Spleen (tissue), 11 donors: ENCODE results near the gene SNX24. TPM values are rescaled to one million over a fixed set of nuclear protein-coding genes. Genes with fewer than 3 reads are reported as not detected.

Experiments used
- DNase-seq: peaks from one replicate; pipeline ENCODE4 v3.0.0-alpha.2; 2020
- H3K27ac ChIP-seq, 8 donors: fragments of 200-600 bp; sonication (generic) in 7 of 8; 1 replicate in 4 of 8; 2 replicates in 4 of 8; pipeline versions ENCODE4 v1.5.0 to v1.8.0; 2016 to 2021; ENCODE audit warnings: inconsistent platforms in 4 of 8, mild to moderate bottlenecking in 4 of 8, moderate library complexity in 1 of 8
- H3K27me3 ChIP-seq, 7 donors: fragments of 200-600 bp; sonication (generic) in 6 of 7; replicated peaks in 1 of 7; 1 replicate in 4 of 7; 2 replicates in 3 of 7; pipeline versions ENCODE4 v1.5.0 to v1.8.0; 2016 to 2021; ENCODE audit warnings: inconsistent platforms in 3 of 7, mild to moderate bottlenecking in 1 of 7
- H3K36me3 ChIP-seq, 6 donors: fragments of 200-600 bp; sonication (generic) in 5 of 6; 1 replicate in 4 of 6; 2 replicates in 2 of 6; pipeline versions ENCODE4 v1.5.0 to v1.8.0; 2016 to 2021; ENCODE audit warnings: inconsistent platforms in 2 of 6
- H3K4me1 ChIP-seq, 6 donors: fragments of 200-600 bp; sonication (generic) in 5 of 6; 1 replicate in 3 of 6; 2 replicates in 3 of 6; pipeline versions ENCODE4 v1.5.0 to v1.8.0; 2016 to 2021; ENCODE audit warnings: inconsistent platforms in 3 of 6
- H3K4me3 ChIP-seq, 8 donors: fragments of 200-600 bp; sonication (generic) in 7 of 8; 1 replicate in 4 of 8; 2 replicates in 4 of 8; pipeline versions ENCODE4 v1.5.0 to v1.8.0; 2016 to 2021; ENCODE audit warnings: inconsistent platforms in 4 of 8, mild to moderate bottlenecking in 4 of 8, moderate library complexity in 2 of 8
- H3K9me3 ChIP-seq, 8 donors: fragments of 200-600 bp; sonication (generic) in 7 of 8; 1 replicate in 4 of 8; 2 replicates in 4 of 8; pipeline versions ENCODE4 v1.5.0 to v1.8.0; 2016 to 2021; ENCODE audit warnings: inconsistent platforms in 4 of 8
- CTCF ChIP-seq, 11 experiments: fragments of 200-600 bp in 7 of 11; fragments of 450-650 bp in 4 of 11; sonication (generic) in 4 of 11; IDR thresholded peaks in 8 of 11; conservative IDR thresholded peaks in 3 of 11; 1 replicate in 7 of 11; 2 replicates in 4 of 11; pipeline versions ENCODE4 v1.4.0 to v1.8.0; 2016 to 2021; ENCODE audit warnings: antibody characterized with exemption in 11 of 11, inconsistent platforms in 4 of 11, mild to moderate bottlenecking in 1 of 11
- POLR2A ChIP-seq, 3 donors: fragments of 450-650 bp; IDR thresholded peaks; one replicate each; pipeline ENCODE4 v1.5.1; 2017; ENCODE audit warnings: antibody characterized with exemption in 3 of 3, mild to moderate bottlenecking in 1 of 3
- POLR2AphosphoS5 ChIP-seq, 3 donors: sonication (generic); formaldehyde crosslinking; IDR thresholded peaks; one replicate each; pipeline ENCODE4 v1.5.1; 2017; ENCODE audit warnings: antibody characterized with exemption in 3 of 3
- WGBS, 5 donors: extraction: QIAGEN DNeasy Blood & Tissue Kit in 3 of 5; methylation state at CpG; one replicate each; pipeline versions ENCODE4 v1.1.5 to v1.1.7; 2013 to 2018; 5-methylcytosine and 5-hydroxymethylcytosine counted together
- intact Hi-C: fragments of 100-400 bp; cut with DNase I; formaldehyde crosslinking; loops from one replicate; pipeline ENCODE4 v1.15.0; 2023; ENCODE audit warnings: low total_unique reads
- polyA plus RNA-seq, 3 donors: library from polyadenylated mRNA; stranded (reverse); fragments of 200-250 nt; gene quantifications; one replicate each; pipeline ENCODE4 v1.2.1, GENCODE V29; 2013
- total RNA-seq, 7 donors: library from RNA; depleted of rRNA in 3 of 7; stranded (reverse); fragments of >200 nt in 3 of 7; fragmentation: NEBNext Ultra II Directional in 4 of 7; extraction: Animal tissue kit (Norgen Biotek cat#: 25700) in 4 of 7; gene quantifications; one replicate each; pipeline versions ENCODE4 v1.1.0 to v1.2.1, GENCODE V29; 2016 to 2021
- donor health status: healthy with polysubstance abuse.
- donor health status: DM: no; HTN: no; CAD: no; lungs with moderate emphysema.
- donor health status: DM: no; HTN: no; CAD: no.
- donor health status: Bipolar disorder and iron deficiency.
- donor health status: healthy.
- donor health status: DM: no; HTN: no; CAD: no.
- donor health status: DM: yes; HTN: yes; CAD: no.

SNX24 gene
- total and polyA plus RNA-seq, 10 donors, result 5.2 to 17.4 (median 11.7) TPM

- WGBS, 5 donors, result 48 to 80% (median 74%) methylated on average over 4 of the region's 4 CpGs
- Histone ChIP-seq H3K9me3 (no peaks in the 10 kb centered on the region), H3K4me1 (peaks cover 0 to 4% (median 0%) of the 10 kb centered on the region in 6 donors), H3K4me3 (no peak overlapping the region), H3K36me3 (no peaks in the 10 kb centered on the region), H3K27me3 (no peaks in the 10 kb centered on the region), H3K27ac (peak overlapping the region in 1 of 8 donors; percentile 20)
- intact Hi-C loops, result no loop called here
- no peak for DNase-seq
- peak in 1 of 3 donors; percentile 28 for TF ChIP-seq POLR2AphosphoS5 (IDR thresholded peaks at IDR 0.05)
- no peak for TF ChIP-seq POLR2A (IDR thresholded peaks at IDR 0.05)
These were observed 92.5 kb downstream of the SNX24 start for GRCh38 chr5:122937914-122938313.

GRCh38 chr5:122940890-122941289 lies 95.5 kb downstream of the SNX24 start:
- intact Hi-C loops, result no loop called here
- 76 to 99% (median 96%) methylated on average over 3 of the region's 3 CpGs for WGBS, 5 donors

GRCh38 chr5:122941737-122942136 lies 96.3 kb downstream of the SNX24 start:
- H3K4me1 ChIP-seq, result peaks cover 0 to 4% (median 0%) of the 10 kb centered on the region in 6 donors
- H3K27me3 ChIP-seq, result no peaks in the 10 kb centered on the region
- no peaks in the 10 kb centered on the region for H3K36me3 ChIP-seq
- no peaks in the 10 kb centered on the region for H3K9me3 ChIP-seq
- WGBS, 5 donors, result 88 to 96% (median 93%) methylated on average over 2 of the region's 2 CpGs
- TF ChIP-seq POLR2A (IDR thresholded peaks at IDR 0.05), result no peak
- TF ChIP-seq CTCF (IDR thresholded peaks at IDR 0.05 in 8 of 11, conservative IDR thresholded peaks at IDR 0.05 in 3 of 11), result no peak
- no peak for TF ChIP-seq POLR2AphosphoS5 (IDR thresholded peaks at IDR 0.05)
- H3K4me3 ChIP-seq, result no peak overlapping the region
- intact Hi-C loops, result no loop called here
- no peak overlapping the region for H3K27ac ChIP-seq
- DNase-seq, result no peak

More at GRCh38 chr5:122940890-122941289, 95.5 kb downstream of the SNX24 start:
- H3K4me3 ChIP-seq, result no peak overlapping the region
- peaks cover 0 to 4% (median 0%) of the 10 kb centered on the region in 6 donors for H3K4me1 ChIP-seq
- DNase-seq, result no peak
- H3K27me3 ChIP-seq, result no peaks in the 10 kb centered on the region
- TF ChIP-seq POLR2AphosphoS5 (IDR thresholded peaks at IDR 0.05) (no peak), CTCF (IDR thresholded peaks at IDR 0.05 in 8 of 11, conservative IDR thresholded peaks at IDR 0.05 in 3 of 11) (no peak), POLR2A (IDR thresholded peaks at IDR 0.05) (no peak)
- no peaks in the 10 kb centered on the region for H3K9me3 ChIP-seq
- no peaks in the 10 kb centered on the region for H3K36me3 ChIP-seq
- no peak overlapping the region for H3K27ac ChIP-seq

- H3K27ac ChIP-seq, result no peak overlapping the region
- 46 to 55% (median 49%) methylated on average over 8 of the region's 8 CpGs for WGBS, 5 donors
- DNase-seq, result no peak
- TF ChIP-seq POLR2A (IDR thresholded peaks at IDR 0.05), result no peak
- TF ChIP-seq CTCF (IDR thresholded peaks at IDR 0.05 in 8 of 11, conservative IDR thresholded peaks at IDR 0.05 in 3 of 11), result no peak
- no peak for TF ChIP-seq POLR2AphosphoS5 (IDR thresholded peaks at IDR 0.05)
- no peak overlapping the region for H3K4me3 ChIP-seq
- peaks cover 0 to 4% (median 0%) of the 10 kb centered on the region in 6 donors for H3K4me1 ChIP-seq
- H3K36me3 ChIP-seq, result no peaks in the 10 kb centered on the region
- H3K27me3 ChIP-seq, result no peaks in the 10 kb centered on the region
- no peaks in the 10 kb centered on the region for H3K9me3 ChIP-seq
- intact Hi-C loops, result no loop called here
These were observed 96.9 kb downstream of the SNX24 start for GRCh38 chr5:122942164-122942914.
